ENCODE data around the gene TBC1D21.
"Not testable (repeated sequence)": the region's sequence is repeated elsewhere in the genome, so short reads cannot be mapped to it uniquely, and the experiment has no call there.

GRCh38 chr15:73938516-73938915 is 65.2 kb downstream of the TBC1D21 start:
- TF ChIP-seq CTCF (conservative IDR thresholded peaks at IDR 0.05); ZFX (IDR thresholded peaks at IDR 0.05): not testable (repeated sequence)

Measured in C4-2B (cell line).